AG04449 (cell line): ENCODE data around the gene CCDC88B.

Experiments
- CTCF ChIA-PET: fragments of 350-600 bp; formaldehyde crosslinking; extraction: SDS; loops from one replicate; lab custom pipeline; 2021; ENCODE audit warnings: antibody characterized with exemption; lab: Yijun Ruan, JAX
- POLR2A ChIA-PET: fragments of 400-600, 350-600 bp; formaldehyde crosslinking; extraction: SDS; loops from one replicate; lab custom pipeline; 2020; ENCODE audit warnings: antibody characterized with exemption, inconsistent platforms; lab: Yijun Ruan, JAX
- DNase-seq: peaks from one replicate; pipeline ENCODE4 v3.0.0-alpha.2; 2010; ENCODE audit warnings: low read depth, low spot score
- H3K4me3 ChIP-seq: 2 replicates; pipeline ENCODE4 v1.5.1; 2011; ENCODE audit warnings: low read depth, mild to moderate bottlenecking, control low read depth, low read length
- TF ChIP-seq, protein P1 (sequence below): IDR thresholded peaks from one replicate; pipeline ENCODE4 v1.5.1; 2011; ENCODE audit warnings: mild to moderate bottlenecking, moderate library complexity, low read length, control low read depth, inconsistent platforms; ENCODE audit not compliant: insufficient read depth; ENCODE audit errors: missing control alignments

The CCDC88B gene

DNA sequence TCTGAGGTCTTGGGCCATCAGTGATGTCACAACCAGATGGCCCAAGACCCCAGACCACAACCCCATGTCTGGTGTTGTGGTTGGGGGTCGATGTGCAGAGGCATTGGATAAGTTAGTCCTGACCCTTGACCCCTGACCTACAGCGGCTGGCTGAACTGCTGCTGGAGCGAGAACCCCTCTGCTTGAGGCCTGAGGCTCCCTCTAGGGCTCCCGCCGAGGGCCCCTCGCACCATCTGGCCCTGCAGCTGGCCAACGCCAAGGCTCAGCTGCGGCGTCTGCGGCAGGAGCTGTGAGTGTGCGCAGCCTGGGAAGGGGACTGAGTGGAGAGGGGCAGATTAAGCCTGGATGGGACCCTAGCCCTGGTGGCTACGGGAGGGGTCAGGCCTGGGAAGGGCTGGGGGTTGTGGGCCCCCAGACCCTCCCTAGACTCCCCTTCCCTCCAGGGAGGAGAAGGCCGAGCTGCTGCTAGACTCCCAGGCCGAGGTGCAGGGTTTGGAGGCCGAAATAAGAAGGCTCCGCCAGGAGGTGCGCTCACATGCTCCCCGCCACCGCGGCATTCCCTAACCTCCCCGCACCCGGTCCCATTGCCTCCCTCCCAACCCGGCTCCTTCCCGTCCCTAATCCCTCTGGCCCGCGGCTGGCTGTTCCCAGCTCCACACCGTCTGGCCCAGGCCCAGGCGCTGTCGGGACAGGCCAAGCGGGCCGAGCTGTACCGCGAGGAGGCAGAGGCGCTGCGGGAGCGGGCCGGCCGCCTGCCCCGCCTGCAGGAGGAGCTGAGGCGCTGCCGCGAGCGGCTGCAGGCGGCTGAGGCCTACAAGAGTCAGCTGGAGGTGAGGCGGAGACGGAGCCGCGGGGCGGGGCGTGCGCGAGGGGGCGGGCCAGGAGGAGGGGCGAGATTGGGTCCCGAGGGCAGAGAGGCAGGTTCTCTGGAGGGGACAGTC is 2.1 kb downstream of the CCDC88B start:
- peak; percentile 28 for DNase-seq
- H3K4me3 ChIP-seq: peak overlapping the region; percentile 55
- TF ChIP-seq, protein P1, sequence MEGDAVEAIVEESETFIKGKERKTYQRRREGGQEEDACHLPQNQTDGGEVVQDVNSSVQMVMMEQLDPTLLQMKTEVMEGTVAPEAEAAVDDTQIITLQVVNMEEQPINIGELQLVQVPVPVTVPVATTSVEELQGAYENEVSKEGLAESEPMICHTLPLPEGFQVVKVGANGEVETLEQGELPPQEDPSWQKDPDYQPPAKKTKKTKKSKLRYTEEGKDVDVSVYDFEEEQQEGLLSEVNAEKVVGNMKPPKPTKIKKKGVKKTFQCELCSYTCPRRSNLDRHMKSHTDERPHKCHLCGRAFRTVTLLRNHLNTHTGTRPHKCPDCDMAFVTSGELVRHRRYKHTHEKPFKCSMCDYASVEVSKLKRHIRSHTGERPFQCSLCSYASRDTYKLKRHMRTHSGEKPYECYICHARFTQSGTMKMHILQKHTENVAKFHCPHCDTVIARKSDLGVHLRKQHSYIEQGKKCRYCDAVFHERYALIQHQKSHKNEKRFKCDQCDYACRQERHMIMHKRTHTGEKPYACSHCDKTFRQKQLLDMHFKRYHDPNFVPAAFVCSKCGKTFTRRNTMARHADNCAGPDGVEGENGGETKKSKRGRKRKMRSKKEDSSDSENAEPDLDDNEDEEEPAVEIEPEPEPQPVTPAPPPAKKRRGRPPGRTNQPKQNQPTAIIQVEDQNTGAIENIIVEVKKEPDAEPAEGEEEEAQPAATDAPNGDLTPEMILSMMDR: peak; percentile 67
- ChIA-PET POLR2A (interaction anchor here (0.7 to 1.6 kb wide), 6 partner anchors 10 to 71 kb away, joined by 3 to 10 read pairs (median 3); partner anchors contain the start of genes ESRRA, PRDX5 and TRMT112), CTCF (interaction anchor here (0.6 to 21.8 kb wide), 17 partner anchors 3 to 136 kb away, joined by 3 to 414 read pairs (median 4); partner anchors contain the start of genes CATSPERZ, CCDC88B, ESRRA and FERMT3)

DNA sequence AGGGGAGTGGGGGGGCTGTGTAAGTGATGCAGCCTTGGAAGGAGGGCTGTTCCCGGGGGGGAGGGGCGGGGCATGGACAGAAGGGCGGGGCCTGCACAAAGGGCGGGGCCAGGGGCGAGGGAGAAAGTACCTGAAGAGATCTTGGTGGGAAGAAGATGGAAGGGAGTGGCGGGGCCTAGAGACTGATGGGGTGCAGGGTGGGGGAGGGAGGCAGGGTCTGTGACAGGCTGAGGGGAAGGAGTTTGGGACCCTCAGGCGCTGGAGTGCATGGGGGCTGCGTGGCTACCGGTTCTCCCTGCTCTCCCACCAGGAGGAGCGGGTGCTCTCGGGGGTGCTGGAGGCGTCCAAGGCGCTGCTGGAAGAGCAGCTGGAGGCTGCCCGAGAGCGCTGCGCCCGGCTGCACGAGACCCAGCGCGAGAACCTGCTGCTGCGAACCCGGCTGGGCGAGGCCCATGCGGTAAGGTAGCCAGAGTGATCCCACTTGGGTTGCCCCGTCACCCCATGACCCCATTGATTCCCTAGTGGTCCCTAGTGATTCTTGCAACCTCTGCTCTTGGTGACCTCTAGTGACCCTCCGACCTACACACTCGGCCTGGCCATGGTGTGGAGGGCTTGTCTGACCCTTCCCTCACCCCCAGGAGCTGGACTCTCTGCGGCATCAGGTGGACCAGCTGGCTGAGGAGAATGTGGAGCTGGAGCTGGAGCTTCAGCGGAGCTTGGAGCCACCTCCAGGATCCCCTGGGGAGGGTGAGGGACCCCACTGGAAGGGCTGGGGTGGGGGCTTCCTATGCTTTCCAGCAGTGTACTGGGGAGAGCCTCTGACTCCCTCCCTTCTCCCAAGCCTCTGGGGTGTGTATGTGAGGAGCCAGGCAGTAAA is 3.1 kb downstream of the CCDC88B start:
- CTCF ChIA-PET: interaction anchor here (0.8 to 21.8 kb wide), 13 partner anchors 4 to 137 kb away, joined by 3 to 414 read pairs (median 4); partner anchors contain the start of genes CATSPERZ, CCDC88B, ESRRA and PRDX5
- H3K4me3 ChIP-seq: no peak overlapping the region; the same call in 1 of the 2 replicates

DNA sequence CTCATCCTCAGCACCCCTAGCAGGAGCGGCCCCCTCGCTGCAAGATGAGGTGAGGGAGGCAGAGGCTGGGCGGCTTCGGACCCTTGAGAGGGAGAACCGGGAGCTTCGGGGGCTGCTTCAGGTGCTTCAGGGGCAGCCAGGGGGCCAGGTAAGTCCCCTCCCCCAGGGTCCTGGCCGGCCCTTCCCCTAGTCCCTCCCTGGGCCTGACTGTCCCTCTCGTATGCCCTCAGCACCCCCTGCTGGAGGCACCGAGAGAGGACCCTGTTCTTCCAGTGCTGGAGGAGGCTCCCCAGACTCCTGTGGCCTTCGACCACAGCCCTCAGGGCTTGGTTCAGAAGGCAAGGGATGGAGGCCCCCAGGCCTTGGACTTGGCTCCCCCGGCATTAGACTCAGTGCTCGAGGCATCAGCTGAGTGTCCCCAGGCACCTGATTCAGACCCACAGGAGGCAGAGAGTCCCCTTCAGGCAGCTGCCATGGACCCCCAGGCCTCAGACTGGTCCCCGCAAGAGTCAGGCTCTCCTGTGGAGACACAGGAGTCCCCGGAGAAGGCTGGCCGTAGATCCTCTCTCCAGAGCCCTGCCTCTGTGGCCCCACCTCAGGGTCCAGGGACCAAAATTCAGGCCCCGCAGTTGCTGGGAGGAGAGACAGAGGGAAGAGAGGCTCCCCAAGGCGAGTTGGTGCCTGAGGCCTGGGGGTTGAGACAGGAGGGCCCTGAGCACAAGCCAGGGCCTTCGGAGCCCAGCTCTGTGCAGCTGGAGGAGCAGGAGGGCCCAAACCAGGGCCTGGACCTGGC is 4.0 kb downstream of the CCDC88B start:
- TF ChIP-seq, protein P1: peak; percentile 25
- CTCF ChIA-PET: interaction anchor here (0.8 to 21.8 kb wide), 6 partner anchors 5 to 138 kb away, joined by 3 to 414 read pairs (median 12); partner anchors contain the start of genes CATSPERZ, CCDC88B, ESRRA and PRDX5
- POLR2A ChIA-PET: no interaction called here
- no peak for DNase-seq
- H3K4me3 ChIP-seq: no peak overlapping the region

More for the DNA sequence above, 3.1 kb downstream of the CCDC88B start:
- TF ChIP-seq, protein P1: no peak
- POLR2A ChIA-PET: interaction anchor here (0.7 to 1.6 kb wide), 4 partner anchors 12 to 72 kb away, joined by 3 to 10 read pairs (median 4); partner anchors contain the start of genes ESRRA and PRDX5
- no peak for DNase-seq

DNA sequence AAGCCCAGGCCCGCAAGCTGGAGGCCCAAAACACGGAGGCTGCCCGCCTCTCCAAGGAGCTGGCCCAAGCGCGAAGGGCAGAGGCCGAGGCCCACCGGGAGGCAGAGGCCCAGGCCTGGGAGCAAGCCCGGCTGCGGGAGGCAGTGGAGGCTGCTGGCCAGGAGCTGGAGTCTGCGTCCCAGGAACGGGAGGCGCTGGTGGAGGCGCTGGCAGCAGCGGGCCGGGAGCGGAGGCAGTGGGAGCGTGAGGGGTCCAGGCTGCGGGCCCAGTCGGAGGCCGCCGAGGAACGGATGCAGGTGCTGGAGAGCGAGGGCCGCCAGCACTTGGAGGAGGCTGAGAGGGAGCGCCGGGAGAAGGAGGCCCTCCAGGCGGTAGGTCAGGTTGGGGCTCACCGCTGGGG is 4.8 kb downstream of the CCDC88B start:
- POLR2A ChIA-PET: no interaction called here
- CTCF ChIA-PET: interaction anchor here (2.0 to 21.8 kb wide), 4 partner anchors 5 to 41 kb away, joined by 11 to 414 read pairs (median 214); partner anchors contain the start of genes CCDC88B, PRDX5, RPS6KA4 and TRMT112

More for the DNA sequence above, 4.8 kb downstream of the CCDC88B start:
- no peak overlapping the region for H3K4me3 ChIP-seq
- TF ChIP-seq, protein P1: no peak
- no peak for DNase-seq
